K562 (cell line): ENCODE measurements around the gene SLC2A9. TPM values are rescaled to one million over a fixed set of nuclear protein-coding genes. Genes with fewer than 3 reads are reported as not detected.

ENCODE experiments used
- ATAC-seq: fragments of 200-7000 bp; cut with Tn5 transposase; 3 replicates; pipeline ENCODE4 v1.9.1; 2020; ENCODE audit warnings: moderate library complexity
- BruUV-seq: library from RNA; stranded (reverse); fragments of 400-500 nt; replicated peaks from 2 replicates; lab custom pipeline; 2021; lab: Mats Ljungman, UMichigan
- CTCF ChIA-PET: fragments of 300-600 bp; formaldehyde crosslinking; extraction: SDS; loops from one replicate; lab custom pipeline; 2021; ENCODE audit warnings: low intra/inter-chr PET ratio; lab: Yijun Ruan, JAX
- POLR2A ChIA-PET: fragments of 300-600, 350-650 bp; sonication (Branson Sonifier 250); formaldehyde crosslinking; extraction: SDS; loops from one replicate; lab custom pipeline; 2021; ENCODE audit warnings: antibody characterized with exemption, inconsistent platforms; lab: Yijun Ruan, JAX
- DNase-seq, 4 experiments: peaks; one replicate each; pipeline versions ENCODE4 v3.0.0 to v3.0.0-alpha.2; 2011 to 2018; ENCODE audit warnings: low spot score in 3 of 4, mixed read lengths in 3 of 4; ENCODE audit errors: extremely low read depth in 1 of 4
- FAIRE-seq: peaks from 2 replicates; lab custom pipeline; 2011; peaks lifted over from hg19 to GRCh38; lab: Jason Lieb, UNC
- H2AFZ ChIP-seq: 2 replicates; pipeline ENCODE4 v1.6.0; 2011; ENCODE audit warnings: low read depth, low read length, control low read depth, inconsistent platforms
- H3K27ac ChIP-seq: fragments of 200-600 bp; 3 replicates; pipeline ENCODE4 v1.8.0; 2011; ENCODE audit warnings: low read depth, mild to moderate bottlenecking, control low read depth, inconsistent platforms, low read length, moderate library complexity, mixed read lengths; ENCODE audit errors: extremely low read depth
- H3K27me3 ChIP-seq, 2 experiments: fragments of 300-600 bp in 1 of 2; 2 replicates in 1 of 2; 3 replicates in 1 of 2; pipeline versions ENCODE4 v1.6.0 to v1.8.0; 2011; ENCODE audit warnings: inconsistent platforms in 2 of 2, low read length in 2 of 2, mild to moderate bottlenecking in 1 of 2, mixed read lengths in 1 of 2, moderate library complexity in 1 of 2; ENCODE audit not compliant: control insufficient read depth in 2 of 2, insufficient read depth in 2 of 2
- H3K36me3 ChIP-seq: fragments of 300-600 bp; 3 replicates; pipeline ENCODE4 v1.8.0; 2011; ENCODE audit warnings: mild to moderate bottlenecking, low read length, inconsistent platforms; ENCODE audit not compliant: control insufficient read depth, insufficient read depth
- H3K4me1 ChIP-seq, 2 experiments: fragments of 200-600 bp in 1 of 2; replicated peaks in 1 of 2; 2 replicates in 1 of 2; 3 replicates in 1 of 2; pipeline versions ENCODE4 v1.5.1 to v1.8.0; 2011; ENCODE audit warnings: inconsistent platforms in 2 of 2, low read length in 2 of 2, mild to moderate bottlenecking in 1 of 2, mixed read lengths in 1 of 2, moderate library complexity in 1 of 2; ENCODE audit not compliant: control insufficient read depth in 2 of 2, insufficient read depth in 2 of 2
- H3K4me2 ChIP-seq: 2 replicates; pipeline ENCODE4 v1.6.1; 2011; ENCODE audit warnings: low read length, control low read depth, inconsistent platforms, mixed read lengths; ENCODE audit not compliant: insufficient read depth
- H3K4me3 ChIP-seq: fragments of 200-600 bp; sonication (generic), shearing (Covaris generic); 2 replicates; pipeline ENCODE4 v1.5.1; 2016; ENCODE audit warnings: control low read depth, inconsistent platforms
- H3K79me2 ChIP-seq: fragments of 200-600 bp; 3 replicates; pipeline ENCODE4 v1.8.0; 2011; ENCODE audit warnings: low read length, inconsistent platforms; ENCODE audit not compliant: control insufficient read depth, insufficient read depth
- H3K9ac ChIP-seq, 2 experiments: 2 replicates each; pipeline versions ENCODE4 v1.6.0 to v1.6.1; 2011; ENCODE audit warnings: low read depth in 2 of 2, low read length in 2 of 2, control low read depth in 1 of 2, inconsistent platforms in 1 of 2, mild to moderate bottlenecking in 1 of 2, mixed read lengths in 1 of 2; ENCODE audit not compliant: insufficient read depth in 1 of 2
- H3K9me1 ChIP-seq: one replicate; pipeline ENCODE4 v1.6.0; 2011; ENCODE audit warnings: inconsistent platforms, mild to moderate bottlenecking, low read length, moderate library complexity; ENCODE audit not compliant: control insufficient read depth, insufficient read depth
- H3K9me3 ChIP-seq: replicated peaks from 2 replicates; pipeline ENCODE4 v1.5.1; 2011; ENCODE audit warnings: low read depth, low read length, inconsistent platforms; ENCODE audit not compliant: control insufficient read depth, insufficient read depth
- H4K20me1 ChIP-seq: replicated peaks from 2 replicates; pipeline ENCODE4 v1.6.1; 2011; ENCODE audit warnings: low read length, inconsistent platforms, mixed read lengths; ENCODE audit not compliant: control insufficient read depth, insufficient read depth
- E4F1 ChIP-seq: fragments of 250-450 bp; sonication (Bioruptor Pico); IDR thresholded peaks from 2 replicates; pipeline ENCODE4 v1.5.0; 2021; ENCODE audit warnings: mild to moderate bottlenecking, borderline replicate concordance
- GABPB2 ChIP-seq: fragments of 250-450 bp; sonication (Bioruptor Pico); conservative IDR thresholded peaks from 2 replicates; pipeline ENCODE4 v1.5.1; 2021; ENCODE audit warnings: mild to moderate bottlenecking
- HDGF ChIP-seq: fragments of 450-650 bp; IDR thresholded peaks from 2 replicates; pipeline ENCODE4 v1.6.1; 2016
- HNRNPL ChIP-seq: fragments of 200-400 bp; formaldehyde crosslinking; IDR thresholded peaks from 2 replicates; pipeline ENCODE4 v1.6.1; 2017; ENCODE audit warnings: low read depth, mild to moderate bottlenecking, low read length
- HSF4 ChIP-seq: fragments of 250-450 bp; sonication (Bioruptor Pico); IDR thresholded peaks from 2 replicates; pipeline ENCODE4 v2.1.2; 2022; ENCODE audit warnings: mild to moderate bottlenecking, moderate library complexity, borderline replicate concordance
- KLF13 ChIP-seq: fragments of 450-650 bp; IDR thresholded peaks from 2 replicates; pipeline ENCODE4 v1.6.1; 2016; ENCODE audit warnings: missing genetic modification characterization, low read depth, mild to moderate bottlenecking, missing compliant biosample characterization, moderate library complexity, borderline replicate concordance
- MEF2A ChIP-seq: IDR thresholded peaks from 2 replicates; pipeline ENCODE4 v1.6.1; 2011; ENCODE audit warnings: low read depth, mild to moderate bottlenecking, low read length, moderate library complexity; ENCODE audit not compliant: control insufficient read depth
- MXD1 ChIP-seq: fragments of 250-450 bp; sonication (Bioruptor Pico); IDR thresholded peaks from 2 replicates; pipeline ENCODE4 v1.8.0; 2021; ENCODE audit warnings: borderline replicate concordance, mild to moderate bottlenecking, moderate library complexity; ENCODE audit not compliant: poor library complexity, severe bottlenecking
- NR1H2 ChIP-seq: sonication (generic); formaldehyde crosslinking; IDR thresholded peaks from 2 replicates; pipeline ENCODE4 v1.4.0; 2020; ENCODE audit warnings: mild to moderate bottlenecking, missing genetic modification reagents
- POU5F1 ChIP-seq: fragments of 150-350 bp; IDR thresholded peaks from 2 replicates; pipeline ENCODE4 v1.6.1; 2014; ENCODE audit warnings: borderline replicate concordance, low read length, low read depth, mild to moderate bottlenecking; ENCODE audit not compliant: partially characterized antibody
- RERE ChIP-seq: sonication (generic); formaldehyde crosslinking; IDR thresholded peaks from 2 replicates; pipeline ENCODE4 v1.8.0; 2023; ENCODE audit warnings: missing genetic modification reagents, mild to moderate bottlenecking, borderline replicate concordance
- ZC3H8 ChIP-seq: fragments of 450-650 bp; IDR thresholded peaks from 2 replicates; pipeline ENCODE4 v1.6.1; 2017
- ZNF586 ChIP-seq: fragments of 450-650 bp; formaldehyde crosslinking; conservative IDR thresholded peaks from 2 replicates; pipeline ENCODE4 v1.4.0; 2020; ENCODE audit warnings: mild to moderate bottlenecking, moderate library complexity
- WGBS: fragments of 100-300 bp; shearing (Covaris generic); methylation state at CpG from one replicate; pipeline ENCODE4 v1.1.6; 2016; ENCODE audit warnings: low coverage, mixed read lengths; ENCODE audit not compliant: insufficient coverage; ENCODE audit errors: missing lambda C conversion rate; 5-methylcytosine and 5-hydroxymethylcytosine counted together
- in situ Hi-C: fragments of 300-500 bp; cut with MboI; formaldehyde crosslinking; loops from 4 replicates; pipeline ENCODE4 v1.15.0; 2018; ENCODE audit warnings: inconsistent platforms, mixed read lengths
- intact Hi-C: fragments of 100-400 bp; cut with micrococcal nuclease; formaldehyde crosslinking; loops from 2 replicates; pipeline ENCODE4 v1.14.2; 2022
- polyA plus RNA-seq, 8 experiments: library from polyadenylated mRNA; depleted of rRNA in 4 of 8; stranded (reverse) in 5 of 8; unstranded in 3 of 8; fragments of >200 nt; fragmentation: Nextera tagmentation in 2 of 8; fragmentation: Illumina TruSeq in 1 of 8; extraction: Ambion mirVana in 2 of 8; extraction: Trizol in 1 of 8; gene quantifications; 2 replicates each; pipeline versions ENCODE4 v1.2.1 to v1.2.3, GENCODE V29; 2011 to 2014; ENCODE audit warnings: inconsistent platforms in 1 of 8, missing spikeins in 1 of 8
- total RNA-seq, 7 experiments: library from RNA; depleted of rRNA in 6 of 7; stranded (reverse); fragments of >200 nt in 6 of 7; fragmentation: Illumina TruSeq in 2 of 7; extraction: Trizol in 2 of 7; gene quantifications; 2 replicates each; pipeline versions ENCODE4 v1.2.1 to v1.2.3, GENCODE V29; 2011 to 2021; ENCODE audit warnings: low replicate concordance in 1 of 7

The SLC2A9 gene
- total and polyA plus RNA-seq, 9 of the 15 experiments (the other 6 are each of a cell fraction or from before 2014, with no cell fraction given) = 0.15 to 1.9 (median 0.76) TPM

- TF ChIP-seq HSF4 (no peak), HDGF (no peak), KLF13 (no peak), GABPB2 (CRISPR knock-in tag) (no peak), ZC3H8 (no peak)
Measured at GRCh38 chr4:10048941-10049697, 27.8 kb upstream of the SLC2A9 start (continued).

DNA sequence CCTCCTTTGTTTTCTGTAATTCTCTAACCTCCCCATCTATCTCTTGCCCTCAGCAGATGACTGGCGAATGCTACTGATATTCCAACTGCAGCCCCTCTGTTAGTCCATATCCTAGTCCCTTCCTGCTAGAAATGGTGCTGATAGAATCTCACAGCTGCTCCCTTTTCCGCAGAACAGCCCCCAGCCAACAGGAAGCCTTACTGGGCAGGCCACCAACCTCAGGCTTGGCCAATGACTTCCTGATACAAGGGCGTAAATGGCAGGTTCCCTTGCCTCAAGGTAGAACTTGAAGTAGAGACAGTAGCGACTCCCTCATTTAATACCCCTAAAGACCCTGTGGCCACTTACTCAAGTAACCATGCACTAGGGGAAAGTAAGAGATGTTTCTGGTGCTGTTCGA is 26.7 kb upstream of the SLC2A9 start:
- Histone ChIP-seq H2AFZ (no peak overlapping the region), H3K27ac (no peak overlapping the region), H3K9me3 (no peaks in the 10 kb centered on the region), H3K4me3 (no peak overlapping the region), H3K4me2 (no peak overlapping the region), H3K4me1 (no peaks in the 10 kb centered on the region), H3K36me3 (no peaks in the 10 kb centered on the region), H3K27me3 (peaks cover 19 to 39% of the 10 kb centered on the region in 2 experiments), H3K9me1 (no peaks in the 10 kb centered on the region), H3K9ac (no peak overlapping the region), H4K20me1 (no peaks in the 10 kb centered on the region), H3K79me2 (no peaks in the 10 kb centered on the region)
- ChIA-PET POLR2A (no interaction called here), CTCF (no interaction called here)
- DNase-seq (no peak), FAIRE-seq (no peak), ATAC-seq (no peak)
- BruUV-seq = no TSS peak
- in situ Hi-C loops = no loop called here
- intact Hi-C loops = no loop called here
- WGBS = 2% methylated on average over 5 of the region's 5 CpGs
- TF ChIP-seq RERE (CRISPR knock-in tag) (no peak), E4F1 (CRISPR knock-in tag) (no peak), HNRNPL (no peak), ZNF586 (CRISPR knock-in tag) (no peak), POU5F1 (no peak), MXD1 (CRISPR knock-in tag) (no peak), MEF2A (no peak), NR1H2 (CRISPR knock-in tag) (no peak)
